ENCODE results near the gene TMEM184A.
A peak's percentile ranks its signal among the peaks of the same experiment; 100 is the strongest.
"Not testable (repeated sequence)": the region's sequence is repeated elsewhere in the genome, so short reads cannot be mapped to it uniquely, and the experiment has no call there.

Gene TMEM184A

GRCh38 chr7:1584700-1585099 lies 28.7 kb upstream of the TMEM184A start:
- no peak for DNase-seq (ENCODE audit: low read depth)
- TF ChIP-seq CTCF (conservative IDR thresholded peaks at IDR 0.05; ENCODE audit: low read length): no peak

GRCh38 chr7:1583241-1583930 lies 27.4 kb upstream of the TMEM184A start:
- DNase-seq (ENCODE audit: low read depth); H3K4me3 ChIP-seq (ENCODE audit: low read length): not testable (repeated sequence)

More at GRCh38 chr7:1584700-1585099, 28.7 kb upstream of the TMEM184A start:
- H3K4me3 ChIP-seq (ENCODE audit: low read length): no peak overlapping the region

GRCh38 chr7:1580422-1581030 lies 24.5 kb upstream of the TMEM184A start:
- DNase-seq (ENCODE audit: low read depth): no peak
- TF ChIP-seq CTCF (conservative IDR thresholded peaks at IDR 0.05; ENCODE audit: low read length): no peak
- H3K4me3 ChIP-seq (ENCODE audit: low read length): no peak overlapping the region

- TF ChIP-seq CTCF (conservative IDR thresholded peaks at IDR 0.05; ENCODE audit: low read length): peak; percentile 85
- peak; percentile 40 for DNase-seq (ENCODE audit: low read depth)
- no peak overlapping the region for H3K4me3 ChIP-seq (ENCODE audit: low read length)
Observed at GRCh38 chr7:1579481-1580421, 23.7 kb upstream of the TMEM184A start.

GRCh38 chr7:1578513-1578912 lies 22.5 kb upstream of the TMEM184A start:
- no peak for TF ChIP-seq CTCF (conservative IDR thresholded peaks at IDR 0.05; ENCODE audit: low read length)
- H3K4me3 ChIP-seq (ENCODE audit: low read length): no peak overlapping the region
- no peak for DNase-seq (ENCODE audit: low read depth)

GRCh38 chr7:1576521-1577253 lies 20.7 kb upstream of the TMEM184A start:
- no peak overlapping the region for H3K4me3 ChIP-seq (ENCODE audit: low read length)
- no peak for TF ChIP-seq CTCF (conservative IDR thresholded peaks at IDR 0.05; ENCODE audit: low read length)
- no peak for DNase-seq (ENCODE audit: low read depth)

GRCh38 chr7:1575809-1576208 lies 19.8 kb upstream of the TMEM184A start:
- DNase-seq (ENCODE audit: low read depth): no peak
- no peak for TF ChIP-seq CTCF (conservative IDR thresholded peaks at IDR 0.05; ENCODE audit: low read length)
- H3K4me3 ChIP-seq (ENCODE audit: low read length): no peak overlapping the region

Data from AG10803 (cell line).